ENCODE results near the gene LDHD.

LDHD gene

GRCh38 chr16:75101635-75102034, 14.9 kb downstream of the LDHD start:
- Histone ChIP-seq H3K27me3 (no peaks in the 10 kb centered on the region), H3K36me3 (peaks cover 0 to 5% (median 0%) of the 10 kb centered on the region in 3 donors), H3K27ac (no peak overlapping the region), H3K4me1 (peaks cover 0 to 54% (median 18%) of the 10 kb centered on the region in 4 donors), H3K9me3 (no peaks in the 10 kb centered on the region), H3K4me3 (no peak overlapping the region)
- no peak for TF ChIP-seq CTCF (IDR thresholded peaks at IDR 0.05)
- intact Hi-C loops (cut with DNase I; ENCODE audit: low total_unique reads) = loop anchor here (10.0 kb wide), 1 partner anchor 57 kb away; no protein-coding TSS in a partner anchor
- no peak for DNase-seq

- Histone ChIP-seq H3K27me3 (no peaks in the 10 kb centered on the region), H3K36me3 (peaks cover 0 to 5% (median 0%) of the 10 kb centered on the region in 3 donors), H3K27ac (no peak overlapping the region), H3K4me1 (peaks cover 0 to 51% (median 18%) of the 10 kb centered on the region in 4 donors), H3K4me3 (no peak overlapping the region), H3K9me3 (no peaks in the 10 kb centered on the region)
- DNase-seq = no peak
- TF ChIP-seq CTCF (IDR thresholded peaks at IDR 0.05) = no peak
- intact Hi-C loops (cut with DNase I; ENCODE audit: low total_unique reads) = loop anchor here (10.0 kb wide), 1 partner anchor 56 kb away; no protein-coding TSS in a partner anchor
Measured at GRCh38 chr16:75100603-75100990, 16.0 kb downstream of the LDHD start.

- no peak for TF ChIP-seq CTCF (IDR thresholded peaks at IDR 0.05)
- Histone ChIP-seq H3K27ac (no peak overlapping the region), H3K4me3 (no peak overlapping the region), H3K9me3 (no peaks in the 10 kb centered on the region), H3K36me3 (peaks cover 0 to 5% (median 0%) of the 10 kb centered on the region in 3 donors), H3K27me3 (no peaks in the 10 kb centered on the region), H3K4me1 (peaks cover 0 to 52% (median 12%) of the 10 kb centered on the region in 4 donors)
- DNase-seq = no peak
- intact Hi-C loops (cut with DNase I; ENCODE audit: low total_unique reads) = loop anchor here (10.0 kb wide), 1 partner anchor 55 kb away; no protein-coding TSS in a partner anchor
Measured at GRCh38 chr16:75099738-75100602, 16.6 kb downstream of the LDHD start.

GRCh38 chr16:75099075-75099667, 17.4 kb downstream of the LDHD start:
- Histone ChIP-seq H3K27ac (no peak overlapping the region), H3K4me3 (no peak overlapping the region), H3K4me1 (peaks cover 0 to 46% (median 11%) of the 10 kb centered on the region in 4 donors), H3K27me3 (no peaks in the 10 kb centered on the region), H3K36me3 (peaks cover 0 to 8% (median under 1%) of the 10 kb centered on the region in 3 donors), H3K9me3 (no peaks in the 10 kb centered on the region)
- TF ChIP-seq CTCF (IDR thresholded peaks at IDR 0.05) = no peak
- intact Hi-C loops (cut with DNase I; ENCODE audit: low total_unique reads) = no loop called here
- no peak for DNase-seq

DNA sequence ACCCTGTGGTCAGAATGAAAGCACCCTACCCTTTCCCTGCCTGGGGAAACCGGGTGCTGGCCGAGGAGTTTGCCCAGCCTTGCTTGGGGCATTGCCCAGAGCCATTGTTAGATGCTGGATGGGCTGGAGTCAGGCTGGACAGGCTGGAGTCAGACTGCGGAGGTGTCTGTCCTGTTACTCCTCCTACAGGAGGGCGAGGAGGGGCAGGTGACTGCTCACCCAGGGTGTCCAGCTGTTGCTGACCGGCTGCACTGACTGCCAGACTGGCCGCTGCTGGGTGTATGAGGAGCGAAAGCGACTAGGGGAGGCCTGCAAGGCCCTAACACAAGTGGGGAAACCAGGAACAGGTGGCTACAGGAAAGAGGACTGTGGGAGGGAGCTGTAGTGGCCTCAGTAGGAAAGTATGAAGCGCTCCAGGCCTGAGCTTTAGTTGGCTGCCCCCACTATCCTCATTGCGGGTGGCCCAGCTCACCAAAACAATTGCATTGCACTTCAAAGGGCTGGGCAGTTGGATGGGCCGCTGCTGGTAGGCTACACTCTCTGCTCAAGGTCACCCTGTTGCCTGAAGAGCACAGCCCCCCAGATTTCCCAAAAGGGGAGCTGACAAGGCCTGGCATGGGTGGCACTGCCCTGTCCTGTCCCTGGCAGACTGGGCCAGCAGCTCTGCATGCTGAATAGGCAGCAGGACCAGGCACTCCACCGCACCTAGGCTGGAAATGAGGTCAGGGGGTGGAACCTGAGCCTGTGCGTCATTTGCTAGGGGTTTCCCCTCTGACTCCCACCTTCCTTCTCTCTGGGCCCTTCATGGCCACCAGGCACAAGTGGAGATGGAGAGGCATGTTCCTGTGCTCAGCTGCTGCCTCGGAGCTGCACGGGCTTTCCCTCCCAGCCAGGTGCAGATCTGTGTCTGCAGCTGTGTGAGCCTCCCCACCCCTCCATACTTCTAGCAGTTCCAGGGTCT, 18.4 kb downstream of the LDHD start:
- Histone ChIP-seq H3K27ac (no peak overlapping the region), H3K4me3 (no peak overlapping the region), H3K36me3 (peaks cover 0 to 16% (median 6%) of the 10 kb centered on the region in 3 donors), H3K9me3 (no peaks in the 10 kb centered on the region), H3K27me3 (no peaks in the 10 kb centered on the region), H3K4me1 (peaks cover 0 to 46% (median 11%) of the 10 kb centered on the region in 4 donors)
- TF ChIP-seq CTCF (IDR thresholded peaks at IDR 0.05) = no peak
- intact Hi-C loops (cut with DNase I; ENCODE audit: low total_unique reads) = no loop called here
- DNase-seq = no peak

Measured in tibial artery (tissue), 4 donors.